OCI-LY3 (cell line): Measurements from ENCODE around the gene PPP1R15B.

Source experiments
- H2AFZ ChIP-seq: fragments of 200-600, 300-600 bp; shearing (Covaris generic); 2 replicates; pipeline ENCODE4 v1.6.0; 2014; ENCODE audit warnings: antibody characterized with exemption, low read depth, low read length
- H3K27ac ChIP-seq: fragments of 200-600, 300-600 bp; sonication (generic); 2 replicates; pipeline ENCODE4 v1.5.1; 2014; ENCODE audit warnings: mild to moderate bottlenecking, low read length, moderate library complexity, mixed read lengths
- H3K27me3 ChIP-seq: fragments of 200-600, 300-600 bp; sonication (generic); 2 replicates; pipeline ENCODE4 v1.6.1; 2014; ENCODE audit warnings: low read depth, low read length, mixed read lengths
- H3K36me3 ChIP-seq: fragments of 200-600, 300-600 bp; sonication (generic); replicated peaks from 2 replicates; pipeline ENCODE3; 2014; ENCODE audit warnings: low read depth, low read length, mixed read lengths
- H3K4me1 ChIP-seq: fragments of 300-600, 200-600 bp; sonication (generic); 2 replicates; pipeline ENCODE4 v1.6.1; 2014; ENCODE audit warnings: low read length, mixed read lengths
- H3K4me2 ChIP-seq: fragments of 200-600, 300-600 bp; sonication (generic); 2 replicates; pipeline ENCODE4 v1.6.1; 2014; ENCODE audit warnings: low read length, mixed read lengths
- H3K4me3 ChIP-seq: fragments of 300-600, 200-600 bp; sonication (generic); 2 replicates; pipeline ENCODE4 v1.5.1; 2014; ENCODE audit warnings: antibody characterized with exemption, mild to moderate bottlenecking, low read length, moderate library complexity
- H3K79me2 ChIP-seq: fragments of 300-600, 200-600 bp; shearing (Covaris generic); 2 replicates; pipeline ENCODE4 v1.6.1; 2014; ENCODE audit warnings: mild to moderate bottlenecking, low read length, mixed read lengths
- H3K9ac ChIP-seq: fragments of 300-600, 200-600 bp; shearing (Covaris generic); 2 replicates; pipeline ENCODE4 v1.6.0; 2014; ENCODE audit warnings: mild to moderate bottlenecking, low read length, moderate library complexity
- H3K9me3 ChIP-seq: fragments of 200-600, 300-600 bp; shearing (Covaris generic); 2 replicates; pipeline ENCODE4 v1.6.1; 2014; ENCODE audit warnings: low read length, mixed read lengths; ENCODE audit not compliant: insufficient read depth
- H4K20me1 ChIP-seq: fragments of 200-600, 300-600 bp; sonication (generic); 2 replicates; pipeline ENCODE4 v1.6.1; 2016; ENCODE audit warnings: low read length, mixed read lengths; ENCODE audit not compliant: insufficient read depth
- EZH2phosphoT487 ChIP-seq: fragments of 200-600 bp; shearing (Covaris generic); IDR thresholded peaks from 2 replicates; pipeline ENCODE4 v1.6.1; 2018; ENCODE audit warnings: antibody characterized with exemption, mixed run types, low read depth
- TF ChIP-seq, protein P1 (sequence below): fragments of 200-600, 300-600 bp; sonication (generic); IDR thresholded peaks from 2 replicates; pipeline ENCODE4 v1.5.1; 2014; ENCODE audit warnings: antibody characterized with exemption, low read length, low read depth

The PPP1R15B gene

DNA sequence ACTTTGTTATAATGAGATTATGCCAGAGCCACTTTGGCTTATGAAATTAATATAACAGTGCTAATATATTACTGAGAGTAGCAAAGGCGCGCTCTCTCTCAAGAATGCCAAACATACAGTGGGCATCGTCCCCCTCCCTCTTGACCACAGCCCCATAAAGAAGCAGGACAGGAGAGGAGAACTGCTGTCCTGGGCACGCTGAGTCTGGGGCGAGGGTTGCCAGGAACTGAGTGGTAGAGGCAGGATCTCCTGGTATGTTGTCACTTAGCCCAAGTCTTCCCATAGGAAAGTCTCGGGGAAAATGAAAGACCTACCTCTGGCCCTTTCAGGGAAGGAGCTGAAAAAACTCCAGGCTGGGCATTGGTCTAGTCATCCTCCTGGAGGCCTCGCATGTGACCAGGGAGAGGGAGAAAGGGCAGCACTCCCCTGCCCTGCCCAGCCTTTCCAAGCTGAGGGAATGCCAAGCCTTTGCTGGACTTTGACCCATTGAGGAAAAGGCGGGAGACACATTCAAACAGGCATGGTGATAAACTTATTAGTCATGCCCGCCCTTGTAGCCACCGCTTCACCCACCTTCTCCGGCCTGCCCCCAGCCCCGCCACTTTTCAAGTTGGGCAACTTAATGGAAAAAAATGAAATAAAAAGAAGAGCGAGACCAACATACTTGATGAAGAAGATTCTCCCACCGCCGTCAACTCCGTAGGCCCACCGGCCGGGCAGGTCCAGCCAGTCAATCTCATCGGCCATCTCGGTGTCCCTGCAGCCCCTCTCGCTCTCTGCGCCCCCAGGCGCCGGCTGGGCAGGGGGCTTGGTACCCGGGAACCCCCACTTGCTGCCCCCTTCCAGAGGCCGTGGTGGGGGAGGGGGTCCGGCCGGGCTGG, 34.5 kb downstream of the PPP1R15B start:
- TF ChIP-seq, protein P1, sequence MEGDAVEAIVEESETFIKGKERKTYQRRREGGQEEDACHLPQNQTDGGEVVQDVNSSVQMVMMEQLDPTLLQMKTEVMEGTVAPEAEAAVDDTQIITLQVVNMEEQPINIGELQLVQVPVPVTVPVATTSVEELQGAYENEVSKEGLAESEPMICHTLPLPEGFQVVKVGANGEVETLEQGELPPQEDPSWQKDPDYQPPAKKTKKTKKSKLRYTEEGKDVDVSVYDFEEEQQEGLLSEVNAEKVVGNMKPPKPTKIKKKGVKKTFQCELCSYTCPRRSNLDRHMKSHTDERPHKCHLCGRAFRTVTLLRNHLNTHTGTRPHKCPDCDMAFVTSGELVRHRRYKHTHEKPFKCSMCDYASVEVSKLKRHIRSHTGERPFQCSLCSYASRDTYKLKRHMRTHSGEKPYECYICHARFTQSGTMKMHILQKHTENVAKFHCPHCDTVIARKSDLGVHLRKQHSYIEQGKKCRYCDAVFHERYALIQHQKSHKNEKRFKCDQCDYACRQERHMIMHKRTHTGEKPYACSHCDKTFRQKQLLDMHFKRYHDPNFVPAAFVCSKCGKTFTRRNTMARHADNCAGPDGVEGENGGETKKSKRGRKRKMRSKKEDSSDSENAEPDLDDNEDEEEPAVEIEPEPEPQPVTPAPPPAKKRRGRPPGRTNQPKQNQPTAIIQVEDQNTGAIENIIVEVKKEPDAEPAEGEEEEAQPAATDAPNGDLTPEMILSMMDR, result no peak
- TF ChIP-seq EZH2phosphoT487, result no peak
- peaks cover under 1% of the 10 kb centered on the region; the same call in 1 of the 2 replicates for H3K4me1 ChIP-seq
- no peaks in the 10 kb centered on the region for H4K20me1 ChIP-seq
- H3K9ac ChIP-seq, result no peak overlapping the region
- H3K4me2 ChIP-seq, result no peak overlapping the region
- no peak overlapping the region for H2AFZ ChIP-seq
- H3K9me3 ChIP-seq, result no peaks in the 10 kb centered on the region
- H3K36me3 ChIP-seq, result no peaks in the 10 kb centered on the region
- peaks cover 58% of the 10 kb centered on the region for H3K27me3 ChIP-seq
- no peaks in the 10 kb centered on the region for H3K79me2 ChIP-seq
- H3K4me3 ChIP-seq, result no peak overlapping the region
- no peak overlapping the region for H3K27ac ChIP-seq

GRCh38 chr1:204376465-204376864, 35.2 kb downstream of the PPP1R15B start:
- Histone ChIP-seq H3K27ac (no peak overlapping the region), H2AFZ (no peak overlapping the region), H3K9ac (no peak overlapping the region), H3K27me3 (peaks cover 65% of the 10 kb centered on the region), H3K79me2 (no peaks in the 10 kb centered on the region), H3K9me3 (no peaks in the 10 kb centered on the region), H3K36me3 (no peaks in the 10 kb centered on the region), H3K4me1 (no peaks in the 10 kb centered on the region), H3K4me3 (no peak overlapping the region), H4K20me1 (no peaks in the 10 kb centered on the region), H3K4me2 (no peak overlapping the region)
- no peak for TF ChIP-seq EZH2phosphoT487
- TF ChIP-seq, protein P1, result no peak

GRCh38 chr1:204373911-204374310, 37.7 kb downstream of the PPP1R15B start:
- Histone ChIP-seq H3K4me3 (no peak overlapping the region), H3K4me2 (no peak overlapping the region), H3K36me3 (no peaks in the 10 kb centered on the region), H3K27ac (no peak overlapping the region), H4K20me1 (no peaks in the 10 kb centered on the region), H3K4me1 (no peaks in the 10 kb centered on the region), H3K79me2 (no peaks in the 10 kb centered on the region), H3K9ac (no peak overlapping the region), H2AFZ (no peak overlapping the region), H3K27me3 (peaks cover 54% of the 10 kb centered on the region), H3K9me3 (no peaks in the 10 kb centered on the region)
- TF ChIP-seq, protein P1, result no peak
- TF ChIP-seq EZH2phosphoT487, result no peak

- TF ChIP-seq EZH2phosphoT487, result no peak
- TF ChIP-seq, protein P1, result no peak
- Histone ChIP-seq H3K79me2 (no peaks in the 10 kb centered on the region), H3K4me1 (no peaks in the 10 kb centered on the region), H3K4me2 (no peak overlapping the region), H3K9ac (no peak overlapping the region), H3K4me3 (no peak overlapping the region), H3K27me3 (peaks cover 47% of the 10 kb centered on the region), H3K9me3 (no peaks in the 10 kb centered on the region), H3K27ac (no peak overlapping the region), H2AFZ (no peak overlapping the region), H3K36me3 (no peaks in the 10 kb centered on the region), H4K20me1 (no peaks in the 10 kb centered on the region)
Observed at GRCh38 chr1:204370176-204370575, 41.4 kb downstream of the PPP1R15B start.
